PC-3 (cell line): ENCODE data around the gene TAC4. TPM values are rescaled to one million over a fixed set of nuclear protein-coding genes. Genes with fewer than 3 reads are reported as not detected.

Source experiments
- ATAC-seq: fragments of 200-7000 bp; cut with Tn5 transposase; 2 replicates; pipeline ENCODE4 v1.9.1; 2020; ENCODE audit warnings: mild to moderate bottlenecking, moderate library complexity
- BruUV-seq: library from RNA; stranded (reverse); fragments of 400-500 nt; replicated peaks from 2 replicates; lab custom pipeline; 2021; lab: Mats Ljungman, UMichigan
- CTCF ChIA-PET: fragments of 300-600 bp; sonication (Branson Sonifier 250); formaldehyde crosslinking; loops from one replicate; lab custom pipeline; 2022; ENCODE audit warnings: antibody characterized with exemption; lab: Charles Lee
- POLR2A ChIA-PET: fragments of 300-600 bp; sonication (Branson Sonifier 250); formaldehyde crosslinking; loops from one replicate; lab custom pipeline; 2022; ENCODE audit warnings: antibody characterized with exemption; ENCODE audit not compliant: unreplicated experiment; lab: Charles Lee
- DNase-seq: peaks from one replicate; pipeline ENCODE4 v3.0.0-alpha.2; 2015
- H2AFZ ChIP-seq: fragments of 300-600 bp; sonication (generic); 2 replicates; pipeline ENCODE4 v1.6.0; 2016; ENCODE audit warnings: antibody characterized with exemption, low read length
- H3F3A ChIP-seq: fragments of 300-600 bp; sonication (generic); one replicate; pipeline ENCODE4 v1.6.0; 2017; ENCODE audit warnings: antibody characterized with exemption, low read length, control low read depth, mild to moderate bottlenecking; ENCODE audit not compliant: unreplicated experiment
- H3K27ac ChIP-seq: fragments of 300-600 bp; sonication (generic); 2 replicates; pipeline ENCODE4 v1.5.1; 2016; ENCODE audit warnings: mild to moderate bottlenecking, low read length
- H3K27me3 ChIP-seq: fragments of 300-600 bp; sonication (generic); 2 replicates; pipeline ENCODE4 v1.6.1; 2016; ENCODE audit warnings: low read length, mixed read lengths
- H3K36me3 ChIP-seq: fragments of 300-600 bp; sonication (generic); 2 replicates; pipeline ENCODE4 v1.6.1; 2016; ENCODE audit warnings: low read depth, mixed run types, low read length, mixed read lengths
- H3K4me1 ChIP-seq: fragments of 300-600 bp; sonication (generic); 2 replicates; pipeline ENCODE4 v1.5.1; 2016; ENCODE audit warnings: low read length; ENCODE audit not compliant: insufficient read depth
- H3K4me2 ChIP-seq: fragments of 300-600 bp; sonication (generic); 2 replicates; pipeline ENCODE4 v1.6.0; 2016; ENCODE audit warnings: low read length
- H3K4me3 ChIP-seq: fragments of 300-600 bp; sonication (generic); 2 replicates; pipeline ENCODE4 v1.5.1; 2016; ENCODE audit warnings: mild to moderate bottlenecking, low read length, mixed read lengths
- H3K79me2 ChIP-seq: fragments of 300-600 bp; sonication (generic); 2 replicates; pipeline ENCODE4 v1.6.1; 2017; ENCODE audit warnings: low read length, mixed read lengths
- H3K9ac ChIP-seq: fragments of 300-600 bp; sonication (generic); 2 replicates; pipeline ENCODE4 v1.6.0; 2016; ENCODE audit warnings: mild to moderate bottlenecking, low read length
- H3K9me2 ChIP-seq: fragments of 300-600 bp; sonication (generic); replicated peaks from 2 replicates; pipeline ENCODE4 v1.6.1; 2016; ENCODE audit warnings: mixed run types, low read length, mixed read lengths
- H3K9me3 ChIP-seq: fragments of 300-600 bp; sonication (generic); 2 replicates; pipeline ENCODE4 v1.6.1; 2016; ENCODE audit warnings: low read length, mixed read lengths
- H4K20me1 ChIP-seq: fragments of 300-600 bp; sonication (generic); 2 replicates; pipeline ENCODE4 v1.6.1; 2016; ENCODE audit warnings: low read length, mixed read lengths
- EZH2 ChIP-seq: fragments of 300-600 bp; sonication (generic); IDR thresholded peaks from one replicate; pipeline ENCODE4 v1.6.1; 2017; ENCODE audit warnings: antibody characterized with exemption, mild to moderate bottlenecking, low read length; ENCODE audit not compliant: unreplicated experiment
- EZH2phosphoT487 ChIP-seq: fragments of 300-600 bp; sonication (generic); IDR thresholded peaks from 2 replicates; pipeline ENCODE4 v1.6.1; 2018; ENCODE audit warnings: mild to moderate bottlenecking, antibody characterized with exemption, low read length, borderline replicate concordance
- intact Hi-C: fragments of 100-400 bp; cut with micrococcal nuclease; formaldehyde crosslinking; loops from 2 replicates; pipeline ENCODE4 v1.9.0; 2023
- total RNA-seq: library from RNA; depleted of rRNA; stranded (reverse); fragments of >200 nt; gene quantifications from 2 replicates; pipeline ENCODE4 v1.2.3, GENCODE V29; 2014
- TF ChIP-seq, protein P1 (sequence below): fragments of 300-600 bp; sonication (generic); conservative IDR thresholded peaks from 2 replicates; pipeline ENCODE4 v1.5.1; 2017; ENCODE audit warnings: antibody characterized with exemption, low read depth, mild to moderate bottlenecking, low read length

The TAC4 gene
- total RNA-seq, 1 experiment from 2014 or later = not detected

DNA sequence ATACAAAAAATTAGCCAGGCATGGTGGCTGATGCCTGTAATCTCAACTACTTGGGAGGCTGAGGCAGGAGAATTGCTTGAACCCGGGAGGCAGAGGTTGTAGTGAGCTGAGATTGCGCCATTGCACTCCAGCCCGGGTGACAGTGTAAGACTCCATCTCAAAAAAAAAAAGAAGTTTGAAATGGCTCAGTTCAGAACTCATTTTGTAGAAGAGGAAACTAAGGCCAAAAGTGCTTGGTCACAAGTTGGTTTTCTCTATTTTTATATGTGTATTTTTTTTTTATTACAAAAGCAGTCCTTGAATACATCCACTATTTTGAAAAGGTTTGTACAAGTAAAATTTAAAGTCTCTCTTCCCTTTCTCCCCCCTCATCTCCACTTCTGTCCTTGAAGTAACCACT, 5.5 kb downstream of the TAC4 start:
- Histone ChIP-seq H3K79me2 (no peaks in the 10 kb centered on the region), H3K4me2 (no peak overlapping the region), H2AFZ (no peak overlapping the region), H4K20me1 (no peaks in the 10 kb centered on the region), H3K27me3 (no peaks in the 10 kb centered on the region), H3K4me1 (no peaks in the 10 kb centered on the region), H3K27ac (no peak overlapping the region), H3F3A (no peaks in the 10 kb centered on the region), H3K9me3 (no peaks in the 10 kb centered on the region), H3K4me3 (no peak overlapping the region), H3K36me3 (no peaks in the 10 kb centered on the region), H3K9ac (no peak overlapping the region), H3K9me2 (no peaks in the 10 kb centered on the region)
- BruUV-seq = no TSS peak
- intact Hi-C loops = no loop called here
- DNase-seq (no peak), ATAC-seq (no peak)
- POLR2A ChIA-PET = no interaction called here
- CTCF ChIA-PET = no interaction called here
- no peak for TF ChIP-seq EZH2

DNA sequence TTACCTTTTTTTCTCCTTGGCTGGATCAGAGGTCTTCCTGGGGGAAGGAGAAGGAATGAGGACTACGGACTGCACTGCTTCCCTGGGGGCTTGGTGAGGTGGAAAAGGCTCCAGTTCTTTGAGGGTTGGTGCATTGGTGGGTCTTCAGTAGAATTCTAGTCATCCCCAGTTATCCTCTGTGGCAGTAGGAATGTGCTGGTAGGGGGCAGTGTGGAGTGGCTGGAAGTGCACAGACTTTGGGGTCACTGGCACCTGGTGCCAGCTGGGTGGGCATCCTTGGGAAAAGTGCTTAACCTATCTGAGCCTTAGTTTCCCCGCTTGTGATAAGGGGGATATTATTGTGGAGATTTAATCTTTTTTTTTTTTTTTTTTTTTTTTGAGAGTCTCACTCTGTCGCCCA, 6.3 kb downstream of the TAC4 start:
- Histone ChIP-seq H3K79me2 (no peaks in the 10 kb centered on the region), H3K4me1 (no peaks in the 10 kb centered on the region), H3K4me3 (no peak overlapping the region), H3K9ac (no peak overlapping the region), H3K9me3 (no peaks in the 10 kb centered on the region), H3K36me3 (no peaks in the 10 kb centered on the region), H3K27me3 (no peaks in the 10 kb centered on the region), H3K27ac (no peak overlapping the region), H3K9me2 (no peaks in the 10 kb centered on the region), H3K4me2 (no peak overlapping the region), H4K20me1 (no peaks in the 10 kb centered on the region), H2AFZ (no peak overlapping the region), H3F3A (no peaks in the 10 kb centered on the region)
- no TSS peak for BruUV-seq
- intact Hi-C loops = no loop called here
- ChIA-PET POLR2A (no interaction called here), CTCF (no interaction called here)
- DNase-seq (no peak), ATAC-seq (no peak)
- no peak for TF ChIP-seq EZH2phosphoT487
- TF ChIP-seq, protein P1, sequence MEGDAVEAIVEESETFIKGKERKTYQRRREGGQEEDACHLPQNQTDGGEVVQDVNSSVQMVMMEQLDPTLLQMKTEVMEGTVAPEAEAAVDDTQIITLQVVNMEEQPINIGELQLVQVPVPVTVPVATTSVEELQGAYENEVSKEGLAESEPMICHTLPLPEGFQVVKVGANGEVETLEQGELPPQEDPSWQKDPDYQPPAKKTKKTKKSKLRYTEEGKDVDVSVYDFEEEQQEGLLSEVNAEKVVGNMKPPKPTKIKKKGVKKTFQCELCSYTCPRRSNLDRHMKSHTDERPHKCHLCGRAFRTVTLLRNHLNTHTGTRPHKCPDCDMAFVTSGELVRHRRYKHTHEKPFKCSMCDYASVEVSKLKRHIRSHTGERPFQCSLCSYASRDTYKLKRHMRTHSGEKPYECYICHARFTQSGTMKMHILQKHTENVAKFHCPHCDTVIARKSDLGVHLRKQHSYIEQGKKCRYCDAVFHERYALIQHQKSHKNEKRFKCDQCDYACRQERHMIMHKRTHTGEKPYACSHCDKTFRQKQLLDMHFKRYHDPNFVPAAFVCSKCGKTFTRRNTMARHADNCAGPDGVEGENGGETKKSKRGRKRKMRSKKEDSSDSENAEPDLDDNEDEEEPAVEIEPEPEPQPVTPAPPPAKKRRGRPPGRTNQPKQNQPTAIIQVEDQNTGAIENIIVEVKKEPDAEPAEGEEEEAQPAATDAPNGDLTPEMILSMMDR = peak; percentile 42

DNA sequence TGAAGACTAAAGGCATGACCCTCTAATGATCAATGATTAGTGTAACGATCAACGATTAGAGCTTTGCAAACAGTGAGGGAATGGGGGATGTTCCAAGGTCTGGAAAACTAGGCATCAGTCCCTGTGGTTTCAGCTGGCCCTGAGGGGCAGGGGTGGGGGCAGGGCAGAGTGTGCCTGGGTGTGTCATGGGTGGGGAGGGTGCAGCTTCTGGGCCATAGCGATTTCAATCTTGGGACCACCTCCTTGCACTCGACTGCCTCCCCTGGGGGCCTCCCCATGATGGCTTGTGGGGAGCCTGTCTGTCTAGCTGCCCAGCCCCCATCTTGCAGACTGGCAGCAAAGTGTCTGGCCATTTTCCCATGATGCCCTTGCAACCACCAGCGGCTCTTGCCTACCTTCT, 8.4 kb downstream of the TAC4 start:
- Histone ChIP-seq H3K4me3 (no peak overlapping the region), H4K20me1 (no peaks in the 10 kb centered on the region), H3F3A (no peaks in the 10 kb centered on the region), H3K9me2 (no peaks in the 10 kb centered on the region), H3K27ac (no peak overlapping the region), H3K4me2 (no peak overlapping the region), H3K4me1 (no peaks in the 10 kb centered on the region), H3K9ac (no peak overlapping the region), H2AFZ (no peak overlapping the region), H3K27me3 (no peaks in the 10 kb centered on the region), H3K79me2 (no peaks in the 10 kb centered on the region), H3K36me3 (no peaks in the 10 kb centered on the region), H3K9me3 (no peaks in the 10 kb centered on the region)
- intact Hi-C loops = no loop called here
- DNase-seq (no peak), ATAC-seq (no peak)
- no peak for TF ChIP-seq EZH2phosphoT487
- TF ChIP-seq, protein P1 = no peak
- TF ChIP-seq EZH2 = no peak
- BruUV-seq = no TSS peak
- POLR2A ChIA-PET = no interaction called here
- CTCF ChIA-PET = no interaction called here
